Activated CD8-positive, alpha-beta memory T cell treated with anti-CD3 and anti-CD28 coated beads, Interleukin-2, amount 50 U/mL, for 48 hours (primary cell): ENCODE measurements around the gene RAVER1.

Experiments used
- DNase-seq: peaks from one replicate; pipeline ENCODE4 v3.0.0-alpha.2; 2020

RAVER1 gene

DNA sequence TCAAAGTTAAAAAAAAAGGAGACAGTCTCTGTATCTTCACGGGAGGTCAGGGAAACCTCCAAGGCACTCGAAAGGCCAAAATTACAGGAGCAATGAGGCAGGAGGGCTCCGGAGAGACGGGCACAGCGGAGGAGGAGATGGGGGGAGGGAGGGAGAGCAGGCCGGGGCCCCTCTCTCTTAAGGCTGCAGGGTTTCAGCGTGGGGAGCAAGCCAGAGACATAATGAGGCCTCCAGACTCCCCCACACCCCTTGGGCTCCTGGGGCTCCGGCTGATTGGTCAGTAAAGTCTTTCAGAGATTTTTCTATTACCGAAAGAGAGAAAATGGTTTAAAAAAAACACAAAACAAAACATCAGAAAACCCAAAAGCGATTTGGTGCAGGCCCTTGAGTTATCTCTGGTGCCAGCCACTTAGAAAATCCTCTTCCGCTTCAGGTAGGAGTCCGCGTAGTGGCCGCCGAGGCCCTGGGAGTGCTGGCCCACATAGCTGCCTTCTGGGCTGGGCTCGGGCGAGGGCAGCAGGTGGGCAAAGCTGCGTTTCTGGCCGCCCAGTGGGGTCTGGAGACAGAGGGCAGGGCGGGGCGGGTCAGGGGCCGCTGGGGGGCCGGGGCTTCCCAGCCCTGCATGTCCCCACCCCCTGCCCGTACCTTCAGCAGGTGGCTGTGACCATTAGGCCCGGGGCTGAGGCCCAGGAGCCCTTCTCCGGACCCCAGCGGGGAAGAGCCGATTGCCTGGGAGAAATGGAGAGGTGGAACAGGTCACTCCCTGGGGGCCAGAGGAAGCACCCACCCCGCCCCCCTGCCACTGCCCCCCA, 16.1 kb downstream of the RAVER1 start:
- no peak for DNase-seq

DNA sequence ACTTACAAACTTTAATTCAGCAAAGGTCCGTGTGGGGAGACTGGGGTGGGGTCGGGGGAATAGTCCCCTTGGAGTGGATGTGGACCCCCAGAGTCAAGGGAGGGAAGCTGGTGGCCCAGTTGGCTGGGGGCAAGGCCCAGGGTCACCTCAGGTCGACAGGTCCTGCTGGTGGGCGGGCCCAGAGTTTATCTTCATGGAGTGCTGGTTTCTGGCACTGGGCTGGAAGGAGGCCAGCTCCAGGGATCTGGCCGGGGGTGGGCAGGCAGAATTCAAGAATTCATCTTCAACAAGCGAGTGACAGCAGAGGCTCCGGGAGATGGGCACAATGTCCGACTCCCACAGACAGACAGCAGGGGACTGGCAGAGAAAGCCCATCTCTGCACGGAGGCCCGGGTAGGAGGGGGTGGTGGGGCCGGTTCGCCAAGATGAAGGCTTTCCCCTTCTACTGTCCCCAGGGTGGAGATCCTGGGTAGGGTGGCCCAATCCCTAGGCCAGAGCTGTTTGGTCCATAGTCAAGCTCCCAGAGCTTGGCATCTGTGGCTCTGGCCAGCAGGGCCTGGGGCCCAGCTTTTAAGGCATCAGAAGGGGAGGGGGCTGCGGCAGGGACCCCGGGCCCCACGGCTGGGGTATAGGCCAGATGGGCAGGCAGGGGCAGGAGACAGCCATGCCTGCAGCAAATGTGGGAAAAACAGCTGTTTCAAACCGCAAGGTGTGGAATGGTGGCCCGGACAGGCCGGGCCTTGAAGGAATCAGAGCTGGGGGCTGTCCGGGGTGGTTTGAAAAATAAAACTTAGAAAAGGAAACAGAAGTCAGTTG, 16.9 kb downstream of the RAVER1 start:
- DNase-seq: no peak

DNA sequence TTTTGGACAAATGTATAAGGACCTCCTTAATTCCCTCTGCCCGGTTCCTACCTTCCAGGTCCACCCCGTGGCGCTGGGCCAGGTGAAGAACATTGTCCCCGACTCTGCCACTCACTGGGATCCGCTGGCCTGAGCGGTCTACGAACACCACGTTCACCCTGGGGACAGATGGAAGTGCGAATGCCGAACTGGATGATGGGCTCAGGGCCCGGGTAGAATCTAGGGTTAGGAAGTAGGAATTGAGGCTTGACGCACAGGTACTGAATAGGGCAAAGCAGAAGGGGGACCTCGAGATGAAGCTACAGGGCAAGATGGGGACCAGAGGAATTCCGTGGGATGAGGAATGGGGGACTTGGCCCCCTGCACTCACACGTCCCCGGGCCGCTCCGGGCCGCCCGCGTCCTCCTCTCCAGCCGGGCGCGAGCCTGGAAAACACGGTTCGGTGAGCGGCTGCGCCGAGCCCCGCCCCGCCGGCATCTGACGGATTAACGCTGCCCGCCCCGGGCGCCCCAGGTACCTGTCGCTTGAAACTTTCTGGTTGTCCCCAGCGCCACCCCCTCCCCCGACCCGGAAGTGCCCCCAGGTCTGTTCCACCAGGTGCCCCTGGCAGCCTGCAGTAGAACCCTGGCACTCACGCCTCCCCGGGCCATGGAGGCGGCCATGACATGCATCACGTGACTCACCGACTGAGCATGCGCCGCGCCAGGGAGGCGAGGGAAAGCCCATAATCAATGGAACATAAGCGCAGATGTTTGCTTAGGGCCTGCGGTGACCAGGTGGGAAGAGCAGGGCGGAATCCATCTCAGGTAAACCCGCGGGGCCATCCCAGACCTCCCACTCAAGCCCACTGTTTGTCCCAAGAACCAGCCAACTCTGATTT, 17.8 kb downstream of the RAVER1 start, which contains the start of gene FDX2:
TSS of gene FDX2 (minus strand) at position 681 of the 880 bp plus-strand sequence. CDS start at position 662, 19 bp downstream.
- peak; percentile 96 for DNase-seq

DNA sequence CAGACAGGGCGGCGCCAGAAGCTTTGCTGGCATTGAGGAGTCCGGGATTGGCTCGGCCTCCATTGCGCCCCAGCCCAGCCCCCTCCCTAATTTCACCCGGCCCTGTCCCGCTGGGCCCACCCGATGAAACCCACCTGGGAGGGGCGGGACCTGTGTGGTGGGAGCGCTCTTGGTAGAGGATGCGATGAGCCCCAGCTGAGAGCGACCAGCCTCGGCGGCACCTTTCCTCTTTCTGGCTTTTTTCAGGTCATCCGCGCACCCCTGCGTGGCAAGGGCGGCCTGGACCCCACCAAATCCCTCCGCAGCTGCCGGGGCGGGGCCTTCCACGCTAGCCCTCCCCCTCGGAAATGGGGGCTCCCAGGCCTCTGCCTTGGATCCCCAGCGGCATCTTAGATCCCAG, 23.9 kb downstream of the RAVER1 start, which contains the start of gene ZGLP1:
TSS of gene ZGLP1 (minus strand) at position 393 of the 400 bp plus-strand sequence.
- DNase-seq: no peak

DNA sequence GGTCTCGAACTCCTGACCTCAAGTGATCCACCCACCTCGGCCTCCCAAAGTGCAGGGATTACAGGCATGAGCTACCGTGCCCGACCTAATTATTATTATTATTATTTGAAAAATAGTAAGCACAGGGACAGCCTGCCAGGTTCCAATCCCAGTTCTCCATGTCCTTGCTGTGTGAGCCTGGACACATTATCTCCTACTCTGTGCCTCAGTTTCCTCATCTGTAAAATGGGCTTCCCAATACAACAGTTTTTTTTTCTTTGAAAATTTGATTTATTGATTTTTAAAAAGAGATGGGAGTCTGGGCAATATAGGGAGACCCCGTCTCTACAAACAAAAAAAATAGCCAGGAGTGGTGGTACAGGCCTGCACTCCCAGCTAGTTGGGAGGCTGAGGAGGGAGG, 27.0 kb downstream of the RAVER1 start:
- DNase-seq: no peak

DNA sequence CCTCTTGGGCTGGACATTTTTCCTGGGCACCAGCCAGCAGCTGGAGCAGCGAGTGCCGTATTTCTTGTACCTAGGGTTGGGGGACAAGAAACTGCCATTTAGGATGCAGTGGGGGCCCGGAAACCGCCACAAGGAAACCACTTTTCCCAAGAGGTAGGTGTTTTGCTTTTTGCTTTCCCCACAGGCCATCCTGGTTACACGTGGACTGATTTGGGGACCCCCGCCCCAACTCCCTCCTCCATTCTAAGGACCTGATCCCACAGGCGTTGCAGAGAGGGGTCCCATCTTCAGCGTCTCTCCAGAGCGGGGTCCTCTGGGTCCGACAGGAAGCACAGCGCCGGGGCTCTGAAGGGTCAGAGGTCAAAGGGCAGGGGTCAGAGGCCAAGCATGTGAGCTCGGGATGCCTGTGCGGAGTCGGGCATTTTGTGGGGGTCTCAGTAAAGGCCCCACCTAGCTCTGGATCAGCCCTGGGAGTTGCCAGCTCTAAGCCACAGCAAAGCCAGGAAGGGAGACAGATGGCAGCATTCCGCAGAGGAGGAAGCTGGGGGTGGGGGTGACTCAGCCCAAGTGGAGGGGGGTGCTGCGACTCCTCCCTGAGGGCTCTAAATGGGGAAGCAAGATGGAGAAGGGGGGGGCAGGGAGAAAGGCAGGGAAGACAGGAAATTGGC, 28.1 kb downstream of the RAVER1 start:
- no peak for DNase-seq

DNA sequence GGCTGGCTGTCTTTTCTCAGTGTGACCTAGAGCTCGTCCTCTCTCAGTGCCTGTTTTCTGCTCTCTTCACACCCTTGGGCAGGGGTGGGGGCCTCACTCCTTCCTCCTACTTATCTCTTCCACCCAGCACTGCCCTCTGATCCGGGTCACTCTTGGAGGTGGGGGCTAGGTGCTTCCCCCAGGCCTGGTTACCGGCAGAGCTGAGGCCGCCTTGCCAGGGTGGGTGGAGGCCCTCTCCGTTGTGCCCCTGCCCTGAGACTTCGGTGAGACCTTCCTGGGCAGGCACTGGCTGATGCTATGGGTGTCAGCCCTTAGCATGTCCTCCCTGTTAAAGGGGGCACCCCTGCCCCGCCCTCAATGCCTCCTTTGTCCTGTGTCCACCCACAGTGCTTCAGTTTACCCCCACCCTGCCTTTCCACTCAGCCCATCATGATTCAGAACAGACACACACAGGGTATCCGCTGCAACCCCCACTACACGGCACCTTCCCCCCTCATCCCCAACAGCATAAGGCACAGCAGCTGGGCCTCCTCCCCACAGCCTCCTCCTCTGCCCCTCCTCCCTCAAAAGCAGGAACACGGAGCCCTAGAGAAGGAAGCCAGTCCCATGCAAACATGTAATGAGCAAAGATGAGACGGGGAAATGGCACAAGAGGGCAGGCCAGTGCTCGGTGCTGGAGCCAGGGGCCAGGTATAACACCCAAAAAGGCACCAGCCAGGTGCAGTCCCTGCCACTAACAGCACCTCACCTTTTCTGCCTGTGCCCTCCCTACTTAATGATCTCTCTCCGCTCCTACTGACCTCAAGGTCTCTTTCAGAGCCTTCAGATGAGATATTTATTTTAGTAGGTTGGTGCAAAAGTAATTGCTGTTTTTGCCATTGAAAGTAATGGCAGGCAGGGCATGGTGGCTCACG, 33.5 kb downstream of the RAVER1 start:
- peak; percentile 46 for DNase-seq

DNA sequence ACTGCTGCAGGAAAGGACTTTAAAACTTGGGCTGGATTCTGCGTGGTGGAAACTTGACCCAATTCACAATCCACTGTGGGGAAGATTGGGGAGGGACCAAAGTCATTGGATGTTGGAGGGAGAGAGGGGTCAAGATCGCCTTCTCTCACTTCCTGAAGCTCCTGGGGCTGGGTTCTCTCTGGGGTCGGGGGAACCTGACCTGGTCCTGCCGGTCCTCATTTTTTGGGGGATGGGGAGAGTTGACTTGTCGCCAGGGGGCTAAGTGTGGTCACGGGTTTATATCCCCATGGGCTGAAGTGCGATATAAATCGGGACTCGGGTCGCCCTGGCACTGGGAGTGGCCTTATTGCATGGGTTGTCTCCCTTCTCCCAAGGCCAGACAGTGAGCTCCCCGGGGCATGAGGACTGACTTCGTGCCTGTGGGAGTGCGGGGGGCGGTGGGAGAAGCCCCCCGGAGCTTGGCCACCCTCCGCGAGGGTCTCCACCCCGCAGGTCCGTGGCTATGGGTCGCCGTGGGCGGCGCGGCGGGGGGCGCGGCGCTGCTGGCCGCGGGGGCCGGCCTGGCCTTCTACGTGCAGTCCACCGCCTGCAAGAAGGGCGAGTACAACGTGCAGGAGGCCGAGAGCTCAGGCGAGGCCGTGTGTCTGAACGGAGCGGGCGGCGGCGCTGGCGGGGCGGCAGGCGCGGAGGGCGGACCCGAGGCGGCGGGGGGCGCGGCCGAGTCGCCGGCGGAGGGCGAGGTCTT, 37.3 kb downstream of the RAVER1 start:
- DNase-seq: peak; percentile 51

DNA sequence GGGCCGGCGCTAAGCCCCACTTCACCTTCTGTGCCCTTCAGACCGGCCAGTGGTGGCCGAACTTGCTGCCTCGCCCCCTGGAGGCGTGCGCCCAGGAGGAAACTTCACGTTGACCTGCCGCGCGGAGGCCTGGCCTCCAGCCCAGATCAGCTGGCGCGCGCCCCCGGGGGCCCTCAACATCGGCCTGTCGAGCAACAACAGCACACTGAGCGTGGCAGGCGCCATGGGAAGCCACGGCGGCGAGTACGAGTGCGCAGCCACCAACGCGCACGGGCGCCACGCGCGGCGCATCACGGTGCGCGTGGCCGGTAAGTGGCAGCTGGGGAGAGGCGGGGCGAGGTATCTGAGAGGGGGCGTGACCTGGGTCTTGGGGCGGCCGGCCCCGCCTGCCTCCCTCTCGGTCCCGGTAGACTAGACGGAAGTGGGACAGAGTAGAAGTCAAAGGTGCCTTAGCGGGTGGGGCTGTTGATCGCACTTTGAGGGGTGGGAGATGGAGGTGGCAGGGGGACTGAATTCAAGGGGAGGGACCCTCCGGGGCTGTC, 38.0 kb downstream of the RAVER1 start:
- DNase-seq: peak; percentile 73

DNA sequence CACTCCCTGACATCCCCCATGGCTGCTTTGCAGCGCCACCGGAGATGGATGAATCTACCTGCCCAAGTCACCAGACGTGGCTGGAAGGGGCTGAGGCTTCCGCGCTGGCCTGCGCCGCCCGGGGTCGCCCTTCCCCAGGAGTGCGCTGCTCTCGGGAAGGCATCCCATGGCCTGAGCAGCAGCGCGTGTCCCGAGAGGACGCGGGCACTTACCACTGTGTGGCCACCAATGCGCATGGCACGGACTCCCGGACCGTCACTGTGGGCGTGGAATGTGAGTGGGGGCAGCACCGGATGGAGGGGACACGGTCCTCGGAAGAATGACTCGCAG, 39.0 kb downstream of the RAVER1 start:
- DNase-seq: peak; percentile 57

DNA sequence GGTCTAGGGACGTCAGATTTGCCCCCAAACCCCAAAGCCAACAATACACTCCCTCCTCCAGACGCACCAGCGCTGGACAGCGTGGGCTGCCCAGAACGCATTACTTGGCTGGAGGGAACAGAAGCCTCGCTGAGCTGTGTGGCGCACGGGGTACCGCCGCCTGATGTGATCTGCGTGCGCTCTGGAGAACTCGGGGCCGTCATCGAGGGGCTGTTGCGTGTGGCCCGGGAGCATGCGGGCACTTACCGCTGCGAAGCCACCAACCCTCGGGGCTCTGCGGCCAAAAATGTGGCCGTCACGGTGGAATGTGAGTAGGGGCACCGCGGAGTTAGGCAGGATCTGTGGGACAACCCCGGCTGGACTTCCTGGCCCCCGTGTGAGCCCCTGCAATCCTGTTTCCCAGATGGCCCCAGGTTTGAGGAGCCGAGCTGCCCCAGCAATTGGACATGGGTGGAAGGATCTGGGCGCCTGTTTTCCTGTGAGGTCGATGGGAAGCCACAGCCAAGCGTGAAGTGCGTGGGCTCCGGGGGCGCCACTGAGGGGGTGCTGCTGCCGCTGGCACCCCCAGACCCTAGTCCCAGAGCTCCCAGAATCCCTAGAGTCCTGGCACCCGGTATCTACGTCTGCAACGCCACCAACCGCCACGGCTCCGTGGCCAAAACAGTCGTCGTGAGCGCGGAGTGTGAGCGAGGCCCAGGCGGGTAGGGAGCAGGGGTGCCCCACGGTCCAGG, 39.5 kb downstream of the RAVER1 start:
- peak; percentile 59 for DNase-seq

DNA sequence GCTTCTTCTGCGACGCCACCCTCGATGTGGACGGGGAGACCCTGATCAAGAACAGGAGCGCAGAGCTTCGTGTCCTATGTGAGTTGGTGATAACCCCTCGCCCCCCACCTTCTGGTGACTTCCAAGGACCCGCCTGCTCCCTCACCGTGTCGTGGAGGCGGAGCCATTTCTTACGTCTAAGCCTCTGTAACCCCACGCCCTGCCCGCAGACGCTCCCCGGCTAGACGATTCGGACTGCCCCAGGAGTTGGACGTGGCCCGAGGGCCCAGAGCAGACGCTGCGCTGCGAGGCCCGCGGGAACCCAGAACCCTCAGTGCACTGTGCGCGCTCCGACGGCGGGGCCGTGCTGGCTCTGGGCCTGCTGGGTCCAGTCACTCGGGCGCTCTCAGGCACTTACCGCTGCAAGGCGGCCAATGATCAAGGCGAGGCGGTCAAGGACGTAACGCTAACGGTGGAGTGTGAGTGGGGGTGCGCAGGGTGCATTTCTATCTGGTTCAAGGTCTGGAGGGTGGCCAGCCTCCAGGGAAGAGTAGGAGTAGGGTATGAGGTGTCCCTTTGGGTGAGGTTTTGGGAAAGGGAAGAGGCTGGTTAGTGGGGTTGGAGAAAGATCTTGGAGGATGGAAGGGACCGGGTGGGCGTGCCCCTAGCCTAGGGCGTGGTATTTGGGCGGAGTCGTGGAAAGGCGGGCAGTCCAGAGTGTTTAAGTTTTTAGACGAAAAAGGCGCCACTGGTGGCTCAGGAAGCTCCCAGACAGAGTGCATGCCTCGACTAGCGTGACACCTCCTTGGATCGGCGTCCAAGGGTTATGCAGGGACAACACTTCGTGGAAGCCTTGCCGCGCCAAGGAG, 40.3 kb downstream of the RAVER1 start:
- DNase-seq: peak; percentile 59

DNA sequence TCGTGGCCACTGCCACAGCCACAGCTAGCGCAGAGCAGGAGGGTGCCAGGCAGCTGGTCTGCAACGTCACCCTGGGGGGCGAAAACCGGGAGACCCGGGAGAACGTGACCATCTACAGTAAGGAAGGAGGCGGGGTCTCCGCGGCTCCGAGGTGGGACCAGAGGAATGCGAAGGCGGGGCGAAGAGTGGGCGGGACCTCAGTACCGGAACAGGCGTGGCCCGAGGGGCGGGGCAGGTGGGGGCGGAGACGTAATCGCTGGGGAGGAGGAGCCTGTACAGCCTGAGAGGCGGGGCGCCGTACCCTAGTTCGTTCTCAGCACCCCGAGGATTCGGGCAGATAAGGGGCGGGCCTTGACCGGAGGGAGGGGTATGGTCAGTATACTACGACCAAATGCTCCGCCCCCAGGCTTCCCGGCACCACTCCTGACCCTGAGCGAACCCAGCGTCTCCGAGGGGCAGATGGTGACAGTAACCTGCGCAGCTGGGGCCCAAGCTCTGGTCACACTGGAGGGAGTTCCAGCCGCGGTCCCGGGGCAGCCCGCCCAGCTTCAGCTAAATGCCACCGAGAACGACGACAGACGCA, 41.0 kb downstream of the RAVER1 start:
- DNase-seq: peak; percentile 95

DNA sequence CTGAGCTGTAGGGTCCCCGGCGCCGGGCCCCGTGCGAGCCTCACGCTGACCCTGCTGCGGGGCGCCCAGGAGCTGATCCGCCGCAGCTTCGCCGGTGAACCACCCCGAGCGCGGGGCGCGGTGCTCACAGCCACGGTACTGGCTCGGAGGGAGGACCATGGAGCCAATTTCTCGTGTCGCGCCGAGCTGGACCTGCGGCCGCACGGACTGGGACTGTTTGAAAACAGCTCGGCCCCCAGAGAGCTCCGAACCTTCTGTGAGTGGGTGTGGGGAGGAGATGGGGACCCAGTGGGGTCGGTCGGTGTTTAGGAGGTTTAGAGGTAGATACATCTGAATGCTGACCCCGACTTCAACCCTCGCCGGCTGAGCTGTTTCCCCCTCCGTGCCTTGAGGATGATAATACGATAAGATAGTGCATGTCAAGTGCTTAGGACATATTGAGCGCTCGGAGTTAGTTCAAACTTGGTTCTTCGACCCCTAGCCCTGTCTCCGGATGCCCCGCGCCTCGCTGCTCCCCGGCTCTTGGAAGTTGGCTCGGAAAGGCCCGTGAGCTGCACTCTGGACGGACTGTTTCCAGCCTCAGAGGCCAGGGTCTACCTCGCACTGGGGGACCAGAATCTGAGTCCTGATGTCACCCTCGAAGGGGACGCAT, 41.6 kb downstream of the RAVER1 start:
- DNase-seq: peak; percentile 77

DNA sequence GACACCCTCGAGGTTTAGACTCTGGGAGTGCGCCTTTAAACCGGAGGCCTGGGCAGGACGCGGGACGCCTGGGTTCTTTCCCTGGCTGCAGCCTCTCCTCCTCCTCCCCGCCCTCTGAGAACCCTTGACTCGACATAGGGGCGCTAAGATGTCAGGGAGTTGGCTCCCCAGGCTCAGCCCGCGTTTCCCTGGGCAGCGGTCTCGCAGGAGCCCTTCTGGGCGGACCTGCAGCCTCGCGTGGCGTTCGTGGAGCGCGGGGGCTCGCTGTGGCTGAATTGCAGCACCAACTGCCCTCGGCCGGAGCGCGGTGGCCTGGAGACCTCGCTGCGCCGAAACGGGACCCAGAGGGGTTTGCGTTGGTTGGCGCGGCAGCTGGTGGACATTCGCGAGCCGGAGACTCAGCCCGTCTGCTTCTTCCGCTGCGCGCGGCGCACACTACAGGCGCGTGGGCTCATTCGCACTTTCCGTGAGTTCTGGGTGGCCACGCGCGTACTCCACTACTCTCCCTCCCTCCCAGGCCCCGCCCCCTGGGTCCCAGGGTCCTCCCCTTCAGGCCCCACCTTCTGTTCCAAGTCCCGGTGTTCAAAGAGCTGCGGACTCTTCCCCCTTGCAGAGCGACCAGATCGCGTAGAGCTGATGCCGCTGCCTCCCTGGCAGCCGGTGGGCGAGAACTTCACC, 42.3 kb downstream of the RAVER1 start:
- no peak for DNase-seq

DNA sequence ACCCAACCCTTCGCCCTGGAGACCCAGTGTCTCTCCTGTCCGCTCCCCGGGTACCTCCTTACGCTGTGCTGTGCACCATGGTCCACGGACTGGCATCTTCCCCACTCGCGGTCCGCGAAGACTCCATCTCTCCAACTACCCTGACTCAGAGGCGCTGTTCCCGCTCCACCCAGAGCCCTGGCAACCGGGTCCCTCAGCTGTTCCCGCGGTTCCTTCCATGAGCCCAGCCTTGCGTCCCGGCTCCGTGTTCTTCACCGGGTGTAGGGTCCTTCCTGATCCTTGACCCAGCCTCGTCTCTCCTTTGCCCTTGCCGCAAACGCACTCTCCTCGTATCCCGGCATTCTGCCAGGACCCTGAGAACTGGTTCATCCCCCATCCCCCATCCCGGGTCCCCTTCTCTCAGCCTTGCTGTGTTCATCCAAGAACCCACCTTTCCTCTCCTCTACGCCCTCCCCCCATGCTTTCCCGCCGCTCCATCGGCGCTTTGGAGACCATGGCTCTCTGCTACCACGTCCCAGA, 42.9 kb downstream of the RAVER1 start:
- peak; percentile 67 for DNase-seq
